Fibroblast of lung (primary cell): ENCODE measurements around the gene KRT7. TPM values are rescaled to one million over a fixed set of nuclear protein-coding genes. Genes with fewer than 3 reads are reported as not detected.

Source experiments
- DNase-seq, 2 donors: peaks; one replicate each; pipeline versions ENCODE4 v3.0.0 to v3.0.0-alpha.2; 2010; ENCODE audit warnings: low read depth in 2 of 2
- H2AFZ ChIP-seq: 2 replicates; pipeline ENCODE4 v1.5.1; 2012; ENCODE audit warnings: low read length, control low read depth, inconsistent platforms
- H3K27ac ChIP-seq: 2 replicates; pipeline ENCODE4 v1.5.1; 2011; ENCODE audit warnings: low read length, control low read depth; ENCODE audit not compliant: insufficient read depth
- H3K27me3 ChIP-seq: 2 replicates; pipeline ENCODE4 v1.5.1; 2011; ENCODE audit warnings: mild to moderate bottlenecking, low read length; ENCODE audit not compliant: control insufficient read depth, insufficient read depth
- H3K36me3 ChIP-seq: 2 replicates; pipeline ENCODE4 v1.5.1; 2011; ENCODE audit warnings: low read length; ENCODE audit not compliant: control insufficient read depth, insufficient read depth
- H3K4me1 ChIP-seq: 2 replicates; pipeline ENCODE4 v1.5.1; 2011; ENCODE audit warnings: low read length; ENCODE audit not compliant: control insufficient read depth, insufficient read depth; ENCODE audit errors: extremely low read depth
- H3K4me2 ChIP-seq: 2 replicates; pipeline ENCODE4 v1.5.1; 2011; ENCODE audit warnings: low read length, control low read depth; ENCODE audit not compliant: insufficient read depth; ENCODE audit errors: extremely low read depth
- H3K4me3 ChIP-seq, 4 experiments: fragments of 200-600 bp in 1 of 4; sonication (generic) in 1 of 4; replicated peaks in 1 of 4; 2 replicates each; pipeline ENCODE4 v1.5.1; 2011 to 2016; ENCODE audit warnings: low read length in 4 of 4, low read depth in 3 of 4, mild to moderate bottlenecking in 3 of 4, control low read depth in 2 of 4, inconsistent platforms in 1 of 4, mixed read lengths in 1 of 4; ENCODE audit not compliant: insufficient read depth in 1 of 4; ENCODE audit errors: control extremely low read depth in 1 of 4
- H3K79me2 ChIP-seq: 2 replicates; pipeline ENCODE4 v1.5.1; 2012; ENCODE audit warnings: mild to moderate bottlenecking, low read length, inconsistent platforms; ENCODE audit not compliant: control insufficient read depth, insufficient read depth
- H3K9ac ChIP-seq: 2 replicates; pipeline ENCODE4 v1.5.1; 2011; ENCODE audit warnings: mild to moderate bottlenecking, low read length, control low read depth; ENCODE audit not compliant: insufficient read depth
- H3K9me3 ChIP-seq: 2 replicates; pipeline ENCODE4 v1.5.1; 2012; ENCODE audit warnings: low read depth, low read length; ENCODE audit not compliant: control insufficient read depth, insufficient read depth
- H4K20me1 ChIP-seq: 2 replicates; pipeline ENCODE4 v1.5.1; 2011; ENCODE audit warnings: low read length; ENCODE audit not compliant: control insufficient read depth, insufficient read depth; ENCODE audit errors: extremely low read depth
- CTCF ChIP-seq, 2 donors: IDR thresholded peaks in 1 of 2; conservative IDR thresholded peaks in 1 of 2; 1 replicate in 1 of 2; 2 replicates in 1 of 2; pipeline ENCODE4 v1.5.1; 2011 to 2012; ENCODE audit warnings: low read length in 2 of 2, control low read depth in 1 of 2, inconsistent platforms in 1 of 2, low read depth in 1 of 2, mild to moderate bottlenecking in 1 of 2
- EZH2 ChIP-seq: IDR thresholded peaks from 2 replicates; pipeline ENCODE4 v1.5.1; 2012; ENCODE audit warnings: low read length, control low read depth, mild to moderate bottlenecking; ENCODE audit errors: missing control alignments
- polyA plus RNA-seq, 2 donors: library from polyadenylated mRNA; depleted of rRNA in 1 of 2; stranded (reverse) in 1 of 2; unstranded in 1 of 2; fragments of >200 nt; gene quantifications; 2 replicates each; pipeline ENCODE4 v1.2.1, GENCODE V29; 2011 to 2012; ENCODE audit warnings: missing spikeins in 1 of 2
- total RNA-seq: library from RNA; depleted of rRNA; stranded (reverse); fragments of >200 nt; gene quantifications from 2 replicates; pipeline ENCODE4 v1.2.1, GENCODE V29; 2014

Gene KRT7
- total and polyA plus RNA-seq, 2 donors (not counting 1 experiment from before 2014, with no cell fraction given) = 3.5 to 8.6 TPM

DNA sequence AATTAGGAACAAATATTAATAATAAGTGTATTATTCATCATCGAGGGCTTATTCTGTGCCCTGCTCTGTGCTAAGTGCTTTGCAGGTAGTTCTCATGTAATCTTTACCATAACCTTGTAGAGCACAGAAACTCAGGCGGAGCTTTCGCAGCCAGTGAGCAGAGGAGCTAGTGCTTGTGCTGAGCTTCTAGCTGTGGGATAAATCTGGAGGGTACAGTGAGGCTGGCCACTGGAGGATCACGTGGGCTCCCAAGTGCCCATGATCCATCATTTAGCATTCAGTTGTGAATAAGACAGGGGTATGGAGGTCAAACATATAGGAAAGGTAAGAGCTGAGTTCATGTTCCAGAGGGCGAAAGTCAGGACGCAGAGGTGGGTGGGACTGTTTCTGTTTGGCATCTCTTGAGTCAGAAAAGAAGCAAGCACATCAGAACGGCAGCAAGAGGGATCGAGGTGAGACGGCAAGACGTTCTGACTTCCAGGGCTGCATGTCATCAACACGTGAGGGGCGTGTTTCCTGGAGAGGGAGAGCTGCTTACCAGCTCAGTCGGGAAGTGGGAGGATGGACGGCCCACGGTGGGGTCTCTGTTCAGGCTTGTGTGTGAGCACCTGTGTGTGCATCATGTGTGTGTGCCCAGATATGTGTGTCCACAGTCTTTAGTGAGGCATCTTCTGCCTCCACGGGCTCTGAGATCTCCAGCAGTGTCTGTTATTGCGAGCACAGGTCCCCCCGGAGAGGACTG is 24.4 kb upstream of the KRT7 start:
- Histone ChIP-seq H3K4me2 (no peak overlapping the region), H3K79me2 (no peaks in the 10 kb centered on the region), H3K4me3 (no peak overlapping the region), H3K4me1 (peaks cover 10% of the 10 kb centered on the region), H3K9ac (no peak overlapping the region), H3K27me3 (no peaks in the 10 kb centered on the region), H3K27ac (no peak overlapping the region), H3K9me3 (no peaks in the 10 kb centered on the region), H4K20me1 (no peaks in the 10 kb centered on the region), H2AFZ (no peak overlapping the region), H3K36me3 (no peaks in the 10 kb centered on the region)
- DNase-seq = no peak
- TF ChIP-seq CTCF (conservative IDR thresholded peaks at IDR 0.05 in 1 of 2, IDR thresholded peaks at IDR 0.05 in 1 of 2; ENCODE audit: low read depth in 1 of 2, low read length in 2 of 2) (no peak), EZH2 (no peak)

DNA sequence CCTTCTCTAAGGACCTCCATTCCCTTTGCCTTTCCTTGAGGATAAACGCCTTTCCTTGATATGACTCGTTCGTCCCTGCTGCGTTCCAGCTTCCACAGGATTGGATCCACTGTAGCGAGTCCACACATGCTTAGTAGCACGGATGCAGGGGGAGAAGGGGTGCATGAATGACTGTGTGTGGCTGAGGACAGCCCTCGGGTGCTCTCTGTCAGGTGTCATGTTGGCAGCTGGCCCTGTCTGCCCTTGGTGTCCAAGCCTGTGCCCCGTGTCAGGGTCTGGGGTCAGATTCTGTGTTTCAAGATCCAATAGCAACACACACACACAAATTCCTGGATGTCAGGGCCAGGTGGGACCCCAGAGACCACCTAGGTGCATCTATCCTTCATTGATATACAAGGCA is 23.7 kb upstream of the KRT7 start:
- H3K9ac ChIP-seq = no peak overlapping the region
- no peaks in the 10 kb centered on the region for H3K36me3 ChIP-seq
- H4K20me1 ChIP-seq = no peaks in the 10 kb centered on the region
- no peak for DNase-seq
- no peaks in the 10 kb centered on the region for H3K9me3 ChIP-seq
- no peaks in the 10 kb centered on the region for H3K27me3 ChIP-seq
- no peak overlapping the region for H3K27ac ChIP-seq
- TF ChIP-seq EZH2 (no peak), CTCF (conservative IDR thresholded peaks at IDR 0.05 in 1 of 2, IDR thresholded peaks at IDR 0.05 in 1 of 2; ENCODE audit: low read depth in 1 of 2, low read length in 2 of 2) (no peak)
- no peak overlapping the region for H3K4me2 ChIP-seq
- H3K79me2 ChIP-seq = no peaks in the 10 kb centered on the region
- no peak overlapping the region for H3K4me3 ChIP-seq
- no peak overlapping the region for H2AFZ ChIP-seq
- H3K4me1 ChIP-seq = peaks cover 8% of the 10 kb centered on the region

DNA sequence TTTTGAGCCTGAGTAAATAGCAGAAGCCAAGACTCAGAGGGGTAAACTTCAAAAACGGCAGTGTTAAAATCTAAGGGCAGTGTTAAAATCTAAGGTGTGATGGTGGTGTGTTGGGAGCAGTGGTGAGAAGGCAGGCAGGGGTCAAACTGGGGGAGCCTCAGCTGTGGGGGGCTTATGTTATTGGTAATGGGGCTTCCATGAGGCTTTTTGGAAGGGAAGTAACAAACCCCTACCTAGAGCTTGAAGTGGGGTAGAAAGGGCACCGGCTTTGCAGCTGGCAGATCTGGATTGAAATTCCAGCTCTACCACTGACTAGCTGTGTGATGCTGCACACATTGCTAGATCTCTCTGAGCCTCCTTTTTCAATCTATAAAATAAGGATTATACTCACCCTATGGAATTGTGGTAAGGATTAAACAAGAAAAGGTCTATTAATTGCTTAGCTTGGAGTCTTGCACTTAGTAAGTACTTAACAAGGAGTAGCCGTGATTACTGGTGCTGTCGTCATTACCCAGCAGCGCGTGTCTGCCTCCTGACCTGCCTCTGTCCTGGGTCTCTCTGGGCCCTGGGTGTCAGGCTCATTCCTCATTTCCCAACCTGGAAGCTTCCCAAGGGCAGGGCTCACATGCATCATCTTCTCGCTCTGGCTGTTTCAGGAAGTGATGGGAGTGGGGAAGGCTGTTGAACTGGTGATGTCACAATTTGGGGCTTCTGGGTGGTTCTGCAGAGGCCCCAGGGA is 22.7 kb upstream of the KRT7 start:
- Histone ChIP-seq H3K9ac (no peak overlapping the region), H3K27ac (no peak overlapping the region), H3K4me1 (peaks cover 3% of the 10 kb centered on the region)

More for the DNA sequence above, 22.7 kb upstream of the KRT7 start:
- TF ChIP-seq EZH2 (no peak), CTCF (conservative IDR thresholded peaks at IDR 0.05 in 1 of 2, IDR thresholded peaks at IDR 0.05 in 1 of 2; ENCODE audit: low read depth in 1 of 2, low read length in 2 of 2) (no peak)
- Histone ChIP-seq H3K4me3 (no peak overlapping the region), H3K27me3 (no peaks in the 10 kb centered on the region), H3K9me3 (no peaks in the 10 kb centered on the region), H4K20me1 (no peaks in the 10 kb centered on the region), H3K4me2 (no peak overlapping the region), H2AFZ (no peak overlapping the region), H3K79me2 (no peaks in the 10 kb centered on the region), H3K36me3 (no peaks in the 10 kb centered on the region)
- peak; percentile 82 to 90 for DNase-seq
